HG03469 (cell line): ENCODE measurements around the gene ATP5PD.
"Not testable (repeated sequence)": the region's sequence is repeated elsewhere in the genome, so short reads cannot be mapped to it uniquely, and the experiment has no call there.

Source experiments
- ATAC-seq: cut with Tn5 transposase; IDR thresholded peaks from one replicate; pipeline ENCODE4 v1.9.1; 2021; ENCODE audit warnings: mild to moderate bottlenecking, moderate library complexity, moderate number of reproducible peaks; ENCODE audit not compliant: unreplicated experiment

ATP5PD gene

DNA sequence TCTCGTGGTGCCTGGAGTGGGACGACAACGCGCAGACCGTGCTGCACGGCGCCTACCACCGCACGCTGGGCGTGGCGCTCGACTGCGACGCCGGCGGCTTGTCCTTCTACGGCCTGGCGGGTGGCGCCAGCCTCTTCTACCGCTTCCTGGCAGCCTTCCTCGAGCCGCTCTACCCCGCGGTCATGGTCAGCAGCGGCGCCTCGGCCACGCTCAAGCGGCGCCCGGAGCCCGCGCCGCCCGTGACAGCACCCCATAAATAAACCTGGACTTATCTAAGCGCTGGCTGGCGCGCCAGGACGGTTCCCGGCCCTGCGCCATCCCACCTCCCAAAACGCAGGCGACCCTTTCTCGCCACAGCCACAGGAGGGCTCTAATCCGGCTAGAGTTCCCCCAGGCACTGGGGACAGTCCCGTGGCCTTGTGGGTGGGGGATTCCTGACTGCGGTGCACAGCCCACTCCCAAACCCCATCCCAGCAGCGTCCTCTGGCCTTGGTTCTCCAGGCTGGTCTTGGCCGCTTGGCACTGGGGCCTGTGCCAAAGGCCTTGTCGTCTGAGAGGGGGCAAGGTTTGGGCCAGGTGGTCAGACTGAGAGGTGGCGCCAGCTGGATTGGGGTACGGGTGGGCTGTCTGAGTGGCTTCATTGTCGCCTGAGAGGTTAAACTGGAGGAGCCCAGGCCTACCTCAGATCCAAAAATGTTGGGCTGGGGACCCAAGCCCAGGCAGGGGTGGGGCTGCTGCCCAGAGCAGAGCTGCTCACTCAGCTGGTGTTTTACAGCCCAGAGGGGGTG is 30.9 kb upstream of the ATP5PD start:
- no peak for ATAC-seq

DNA sequence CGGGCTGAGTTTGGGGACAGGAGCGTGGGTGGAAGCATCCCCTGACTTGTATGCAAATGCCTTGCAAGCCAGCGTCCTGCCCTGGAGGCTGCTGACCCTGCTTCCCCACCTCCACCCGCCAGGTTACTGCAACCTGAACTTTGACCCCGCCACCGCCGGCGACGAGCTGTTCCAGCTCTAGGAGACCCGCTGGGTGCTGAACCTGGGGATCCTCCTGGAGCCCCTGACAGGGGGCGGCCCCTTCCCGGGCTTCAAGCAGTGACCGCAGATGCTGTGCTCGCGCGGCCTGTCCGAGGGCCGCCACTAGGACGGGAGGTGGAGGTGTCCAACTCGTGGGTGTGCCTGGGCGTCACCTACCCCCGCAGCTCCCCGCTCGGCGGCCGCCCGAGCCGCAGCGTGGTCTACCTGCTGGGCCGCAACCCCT is 30.3 kb upstream of the ATP5PD start:
- no peak for ATAC-seq

DNA sequence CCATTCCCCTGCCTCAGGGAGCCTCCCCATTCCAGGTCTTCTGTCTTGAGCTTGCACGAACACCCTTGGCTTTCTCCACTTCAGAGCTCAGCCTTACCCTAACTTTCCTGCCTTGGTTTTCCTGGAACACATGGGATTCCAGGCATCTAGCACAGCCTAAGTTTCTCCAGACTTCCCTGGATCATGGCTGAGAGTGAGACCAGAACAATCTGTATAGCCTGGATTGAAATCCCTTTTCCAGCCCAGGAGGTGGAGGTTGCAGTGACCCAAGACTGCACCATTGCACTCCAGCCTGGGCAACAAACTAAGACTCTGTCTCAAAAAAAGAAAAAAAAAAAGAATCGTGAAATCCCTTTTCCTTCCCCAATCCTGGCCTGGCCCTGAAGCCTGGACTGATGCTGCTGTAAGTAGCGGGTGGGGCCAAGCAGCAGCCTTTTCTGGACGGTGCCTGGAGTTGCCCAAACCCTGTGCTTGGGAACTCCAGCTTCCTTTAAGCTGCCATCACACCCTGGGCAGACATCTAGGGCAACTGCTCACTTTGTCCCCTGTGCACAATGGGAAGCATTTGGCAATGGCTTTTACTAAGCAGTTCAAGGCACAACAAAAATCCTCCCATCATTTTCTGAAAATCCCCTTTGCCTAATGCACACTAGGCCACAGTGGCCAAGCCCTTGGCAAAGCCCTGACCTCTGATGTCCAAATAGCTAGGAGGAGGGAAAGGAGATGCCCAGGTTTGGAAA is 29.0 kb upstream of the ATP5PD start:
- ATAC-seq, result no peak

DNA sequence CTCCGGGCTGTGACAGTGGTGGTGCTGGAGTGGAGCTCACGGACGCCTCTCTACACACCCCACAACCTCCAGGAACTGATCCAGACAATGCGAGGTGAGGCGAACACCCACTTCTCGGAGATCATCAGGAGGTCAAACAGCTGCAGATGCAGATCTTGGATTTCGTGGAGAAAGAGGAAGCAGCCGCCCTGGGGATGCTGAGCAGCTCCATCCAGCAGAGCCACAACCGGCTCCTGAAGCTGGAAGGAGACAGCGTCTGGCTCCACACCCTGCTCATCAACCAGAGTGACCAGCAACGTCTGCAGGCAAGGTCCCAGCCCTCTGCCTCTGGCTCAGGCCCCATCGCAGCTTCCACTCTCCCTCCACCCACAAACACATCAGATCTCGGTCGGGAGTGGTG is 27.8 kb upstream of the ATP5PD start:
- ATAC-seq, result no peak

DNA sequence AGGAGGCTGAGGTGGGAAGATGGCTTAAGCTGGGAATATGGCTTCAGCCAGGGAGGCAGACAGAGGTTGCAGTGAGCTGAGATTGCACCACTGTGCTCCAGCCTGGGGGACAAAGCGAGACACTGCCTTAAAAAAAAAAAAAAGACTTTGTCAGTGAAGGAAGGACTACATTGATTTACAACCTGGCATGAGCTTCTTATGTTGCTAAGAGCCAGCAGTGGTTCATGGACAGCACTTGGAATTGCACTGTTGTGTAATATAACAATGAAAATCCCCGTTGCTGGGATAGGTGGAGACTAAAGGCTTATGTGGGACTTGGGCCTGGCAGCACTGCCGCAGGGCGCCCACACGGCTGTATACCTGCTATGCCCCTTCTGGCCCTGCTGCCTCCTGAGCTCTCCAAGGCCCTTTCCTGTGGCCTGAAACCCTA is 26.9 kb upstream of the ATP5PD start:
- no peak for ATAC-seq

DNA sequence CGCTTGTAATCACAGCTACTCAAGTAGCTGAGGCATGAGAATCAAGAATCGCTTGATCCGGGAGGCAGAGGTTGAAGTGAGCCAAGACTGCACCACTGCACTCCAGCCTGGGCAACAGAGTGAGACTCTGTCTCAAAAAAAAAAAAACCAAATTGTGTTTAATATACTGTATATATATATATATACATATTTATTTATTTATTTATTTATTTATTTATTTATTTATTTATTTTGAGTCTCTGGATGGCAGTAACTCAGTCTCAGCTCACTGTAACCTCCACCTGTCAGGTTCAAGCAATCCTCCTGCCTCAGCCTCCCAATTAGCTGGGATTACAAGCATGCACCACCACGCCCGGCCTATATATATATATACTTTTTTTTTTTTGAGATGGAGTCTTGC is 26.1 kb upstream of the ATP5PD start:
- not testable (repeated sequence) for ATAC-seq

DNA sequence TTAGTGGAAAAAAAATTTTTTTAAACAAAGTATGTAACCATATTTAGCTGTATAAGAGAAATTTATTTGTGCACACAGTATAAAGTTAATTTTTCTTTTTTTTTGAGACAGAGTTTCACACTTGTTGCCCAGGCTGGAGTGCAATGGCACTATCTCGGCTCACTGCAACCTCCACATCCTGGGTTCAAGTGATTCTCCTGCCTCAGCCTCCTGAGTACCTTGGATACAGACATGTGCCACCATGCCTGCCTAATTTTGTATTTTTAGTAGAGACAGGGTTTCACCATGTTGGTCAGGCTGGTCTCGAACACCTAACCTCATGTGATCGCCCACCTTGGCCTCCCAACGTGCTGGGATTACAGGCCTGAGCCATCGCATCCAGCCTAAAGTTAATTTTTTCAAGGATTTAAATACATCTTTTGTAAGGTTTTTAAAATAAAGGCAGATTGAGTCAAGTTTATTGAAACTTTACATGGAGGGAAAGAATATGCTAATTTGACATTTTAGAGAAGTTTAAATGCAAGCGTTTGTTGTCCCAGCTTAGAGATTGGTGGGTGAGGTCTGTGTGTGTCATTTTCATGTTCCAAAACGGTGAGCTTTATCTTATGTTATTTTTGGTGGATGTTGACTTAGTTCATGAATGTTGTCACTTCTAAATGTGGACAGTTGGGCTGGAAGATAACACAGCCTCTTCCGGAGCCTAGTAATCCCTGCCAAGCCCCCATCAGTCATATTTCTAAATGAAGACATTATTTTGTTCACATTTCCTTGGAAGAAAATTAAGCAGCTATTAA is 24.9 kb upstream of the ATP5PD start:
- ATAC-seq, result not testable (repeated sequence)

DNA sequence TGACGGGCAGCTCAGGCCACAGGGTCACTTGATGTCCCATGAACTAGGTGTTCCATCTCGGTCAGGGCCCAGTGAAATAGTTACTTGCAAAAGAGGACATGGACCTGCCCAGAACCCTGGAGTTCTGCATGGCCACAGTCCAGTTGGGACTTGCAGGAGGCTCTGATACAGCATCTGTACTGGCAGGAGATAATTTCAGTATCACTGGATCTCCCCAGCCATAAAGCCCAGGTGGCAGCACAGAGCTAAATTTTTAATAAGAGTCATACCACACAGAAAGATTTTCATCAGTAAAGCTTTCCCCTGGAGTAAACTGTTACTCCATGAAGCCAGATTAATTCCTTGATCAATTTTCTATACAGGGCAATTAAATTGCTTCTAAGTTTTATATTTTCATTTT is 23.0 kb upstream of the ATP5PD start:
- ATAC-seq, result no peak

DNA sequence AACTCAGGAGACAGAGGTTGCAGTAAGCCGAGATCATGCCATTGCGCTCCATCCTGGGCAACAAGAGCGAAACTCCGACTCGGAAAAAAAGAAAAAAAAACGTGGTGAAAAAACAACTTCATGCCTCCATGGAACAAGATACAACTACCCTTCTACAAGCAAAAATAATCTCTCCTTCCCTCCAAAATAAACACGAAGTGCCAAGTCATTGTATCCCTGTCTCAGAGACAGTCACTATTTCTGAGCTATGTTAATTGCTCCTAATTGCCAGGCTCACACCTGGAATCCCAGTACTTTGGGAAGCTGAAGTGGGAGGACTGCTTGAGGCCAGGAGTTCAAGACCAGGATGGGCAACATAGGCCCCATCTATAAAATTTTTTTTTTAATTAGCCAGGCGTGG is 22.0 kb upstream of the ATP5PD start:
- no peak for ATAC-seq

DNA sequence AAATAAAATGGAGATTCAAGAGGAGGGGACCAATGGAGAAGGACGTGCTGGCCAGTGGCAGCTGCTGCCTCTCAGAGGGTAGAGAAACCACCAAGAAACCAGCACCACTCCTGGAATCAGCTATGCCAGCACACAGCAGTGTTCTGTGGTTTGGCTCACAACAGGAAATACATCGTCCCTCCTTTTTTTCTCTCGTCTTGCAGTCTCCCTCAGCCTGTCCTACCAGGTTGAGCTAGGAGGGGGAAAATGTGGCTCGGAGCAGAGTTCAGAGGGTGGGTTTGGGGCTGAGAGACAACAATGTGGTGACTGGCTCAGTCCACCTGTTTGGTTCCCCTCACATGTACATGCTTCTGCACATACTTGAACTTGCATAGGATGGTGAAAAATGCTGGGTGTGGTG is 21.1 kb upstream of the ATP5PD start:
- ATAC-seq, result no peak

DNA sequence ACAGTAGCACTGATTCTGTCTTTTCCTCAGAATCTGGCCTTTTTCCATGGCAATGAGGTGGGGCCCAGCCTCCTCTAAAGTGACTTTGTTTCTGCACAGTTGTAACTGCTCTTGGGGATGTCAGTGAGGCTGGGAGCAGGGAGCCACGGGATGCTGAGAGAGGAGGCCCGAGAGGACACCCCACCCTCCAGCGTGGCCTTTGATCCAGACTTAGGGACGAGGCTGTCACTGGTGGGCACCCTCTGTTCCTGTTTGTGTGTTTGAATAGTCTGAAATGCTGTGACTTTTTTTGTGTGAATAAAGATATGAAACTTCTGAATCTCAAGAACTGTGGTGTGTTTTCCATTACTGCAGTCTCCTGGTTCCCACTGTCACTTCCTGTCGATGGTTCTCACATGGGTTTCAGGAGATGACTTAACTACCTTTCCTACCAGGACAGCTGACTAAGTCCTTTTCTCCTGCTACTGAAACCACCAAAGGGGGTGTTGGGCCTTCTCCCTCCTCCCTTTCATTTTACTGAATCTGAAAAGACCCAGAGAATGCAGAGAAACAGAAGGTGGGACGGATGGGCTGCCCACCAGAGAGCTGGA is 18.9 kb upstream of the ATP5PD start:
- no peak for ATAC-seq

DNA sequence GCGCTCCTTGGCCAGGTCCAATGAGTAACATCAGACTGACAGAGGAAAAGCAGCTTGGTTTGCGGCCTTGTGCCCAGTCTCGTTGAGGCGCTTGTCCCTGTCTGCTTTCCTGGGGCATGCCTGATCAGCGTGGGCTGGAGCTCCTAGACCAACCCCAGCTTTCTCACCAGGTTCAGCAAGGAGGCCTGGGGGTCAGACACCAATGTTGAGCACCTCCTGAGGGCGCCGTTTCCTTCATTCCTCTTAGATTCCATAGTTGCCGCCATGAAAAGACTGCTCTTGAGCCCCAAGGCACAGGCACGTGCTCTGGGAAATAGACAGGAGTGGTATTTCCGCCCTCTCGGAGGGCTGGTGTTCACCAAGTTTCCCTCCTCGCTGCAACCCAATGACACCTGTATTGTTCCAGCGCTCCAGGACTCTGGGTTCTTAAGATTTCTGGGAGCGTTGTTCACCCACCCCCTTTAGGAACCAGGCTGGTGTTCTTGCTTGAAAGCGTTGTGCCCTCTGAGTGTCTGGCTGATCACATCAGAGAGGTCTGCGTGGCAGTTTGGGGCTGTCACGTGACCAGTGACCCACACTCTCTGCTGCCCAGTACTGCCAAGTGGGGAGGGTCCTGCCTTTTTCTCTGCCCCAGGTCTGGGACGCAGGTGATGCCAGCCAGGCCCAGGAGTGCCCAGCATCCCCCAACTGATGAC is 18.2 kb upstream of the ATP5PD start:
- no peak for ATAC-seq

DNA sequence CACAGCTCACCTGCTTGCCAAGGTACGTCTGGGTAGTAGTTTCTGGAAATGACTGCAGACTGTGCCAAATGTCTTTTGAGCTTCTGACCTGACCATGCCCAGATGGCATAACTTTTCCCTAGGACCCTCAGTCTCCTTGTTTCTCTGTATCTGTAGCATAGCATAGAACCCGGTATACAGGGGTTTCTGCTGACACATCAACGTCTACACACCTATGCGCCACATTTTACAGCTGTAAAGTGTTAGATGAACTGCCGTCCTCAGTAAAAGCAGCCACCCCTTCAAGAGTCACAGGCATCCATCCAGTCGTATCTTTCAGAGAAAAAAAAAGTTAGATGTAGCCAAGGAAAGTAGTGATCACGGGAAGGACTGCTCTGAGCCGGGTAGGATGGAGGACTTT is 17.7 kb upstream of the ATP5PD start:
- ATAC-seq, result no peak

DNA sequence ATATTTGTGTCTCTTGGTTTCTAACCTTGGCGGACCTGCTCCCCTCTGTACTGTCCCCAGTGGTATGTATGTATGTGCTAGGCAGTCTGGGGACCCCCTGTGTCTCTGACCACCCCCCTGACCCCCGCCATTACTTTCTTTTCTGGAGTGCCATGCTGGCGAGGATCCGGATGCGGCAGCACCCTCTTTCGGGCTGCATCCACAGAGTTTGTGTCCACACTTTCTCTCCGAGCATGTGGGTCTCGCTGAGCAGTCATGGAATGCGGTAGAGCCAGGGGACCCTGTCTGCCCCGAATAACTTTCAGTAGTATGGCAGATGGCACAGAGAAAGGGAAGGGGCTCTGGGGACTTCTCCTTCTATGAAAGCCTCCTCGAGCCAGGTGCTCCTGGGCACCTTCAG is 17.3 kb upstream of the ATP5PD start:
- no peak for ATAC-seq

DNA sequence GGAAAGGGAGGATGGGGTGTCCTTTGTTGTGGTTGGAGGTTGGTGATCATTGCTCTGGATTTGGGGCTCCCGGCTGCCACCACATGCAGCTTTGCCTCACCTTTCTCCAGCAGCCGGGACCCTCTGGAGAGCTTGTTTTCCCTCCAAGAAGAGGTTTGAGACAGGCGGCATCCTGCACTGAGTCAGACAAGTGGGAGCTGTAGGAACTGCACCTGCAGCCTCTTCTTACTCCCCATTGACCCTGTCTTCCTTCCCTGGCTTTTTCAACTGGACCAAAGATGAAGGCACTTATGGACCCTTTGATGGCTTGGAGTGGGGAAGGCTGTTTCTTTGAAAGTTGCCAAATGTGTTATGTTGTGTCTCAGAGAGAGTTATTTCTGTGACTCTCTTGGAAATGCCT is 16.9 kb upstream of the ATP5PD start:
- no peak for ATAC-seq

DNA sequence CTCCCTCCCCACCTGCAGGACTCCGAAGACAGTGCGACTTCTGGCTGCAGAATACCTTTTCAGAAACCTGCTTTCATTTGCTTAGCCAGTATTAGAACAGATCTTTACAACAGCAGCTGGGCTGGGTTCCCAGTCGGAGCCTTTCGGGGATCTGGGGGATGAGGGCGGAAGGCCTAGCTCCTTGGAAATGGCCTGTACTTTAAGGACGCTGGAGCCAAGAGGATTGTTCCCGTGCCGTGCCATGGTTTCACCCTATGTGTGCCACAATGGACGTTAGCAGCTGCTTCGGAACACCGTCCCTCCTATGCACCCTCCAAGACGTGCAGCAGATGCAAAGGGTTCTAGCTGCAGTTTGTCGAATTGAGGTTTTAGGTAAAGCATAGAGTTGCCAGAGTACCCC is 16.4 kb upstream of the ATP5PD start:
- ATAC-seq, result no peak

DNA sequence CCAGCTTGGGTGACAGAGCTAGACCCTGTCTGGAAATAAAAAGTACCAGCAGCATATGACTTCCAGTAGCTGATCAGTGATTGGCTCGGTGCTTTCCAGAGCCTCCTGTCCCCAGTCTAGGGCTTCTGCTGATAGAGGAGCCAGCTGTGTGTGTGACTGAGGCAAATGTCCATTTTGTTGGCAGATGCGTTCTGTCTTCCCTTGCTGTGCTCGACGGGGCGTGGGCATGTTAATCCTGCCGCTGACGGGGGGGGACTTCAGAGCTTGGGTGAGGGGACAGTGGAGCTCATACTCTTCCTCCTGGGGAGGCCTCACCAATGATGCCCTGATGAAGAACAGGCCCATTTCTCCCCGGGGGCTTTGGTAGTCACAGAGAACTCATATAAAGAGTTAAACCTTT is 14.8 kb upstream of the ATP5PD start:
- ATAC-seq, result no peak

DNA sequence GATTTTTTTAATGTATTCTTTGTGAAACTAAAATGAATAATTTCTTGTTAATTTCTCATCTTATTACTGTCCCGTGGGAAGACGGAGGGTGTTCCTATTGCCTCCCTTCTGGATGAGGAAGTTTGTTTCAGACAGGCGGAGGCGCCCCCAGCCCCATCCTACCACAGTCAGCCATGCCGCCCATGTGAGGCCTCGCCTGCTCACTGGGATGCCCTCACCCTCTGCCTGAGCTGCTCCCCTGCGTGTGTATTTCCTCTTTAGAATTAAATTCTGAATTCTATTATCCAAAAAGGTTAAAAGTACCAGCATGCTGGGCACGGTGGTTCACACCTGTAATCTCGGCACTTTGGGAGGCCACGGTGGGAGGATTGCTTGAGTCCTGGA is 14.3 kb upstream of the ATP5PD start:
- ATAC-seq, result no peak

DNA sequence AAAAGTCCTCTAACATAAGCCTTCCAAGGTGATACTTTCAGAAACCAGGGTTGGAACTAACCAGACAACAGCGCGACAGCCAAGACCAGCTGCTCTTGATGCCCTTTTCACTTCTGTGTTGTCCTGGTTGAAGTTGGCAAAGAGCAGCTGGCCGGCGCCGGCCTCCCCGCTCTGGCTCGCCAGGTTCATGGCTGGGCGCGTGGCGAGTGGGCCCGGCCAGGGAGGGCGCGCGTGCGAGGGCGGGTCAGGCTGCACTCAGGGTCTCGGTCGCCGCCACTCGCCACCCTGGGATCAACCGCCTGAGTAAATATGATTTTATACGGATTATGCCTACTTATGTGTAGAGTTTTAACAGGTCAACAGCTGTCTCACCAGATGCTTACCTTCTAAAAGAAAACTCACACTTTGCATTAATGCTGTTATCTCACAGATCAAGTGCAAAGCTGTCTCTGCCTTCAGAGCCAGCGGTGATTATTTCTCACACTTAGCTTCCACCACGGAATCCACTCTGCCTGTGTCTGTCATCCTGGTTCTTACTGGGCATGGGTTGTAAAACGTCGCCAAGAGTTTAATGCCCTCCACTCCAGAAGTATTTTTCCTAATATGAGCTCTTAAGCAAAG is 13.8 kb upstream of the ATP5PD start:
- no peak for ATAC-seq
